GM23248 (cell line): ENCODE data around the gene IL7R. TPM values are rescaled to one million over a fixed set of nuclear protein-coding genes. Genes with fewer than 3 reads are reported as not detected.

Source experiments
- DNase-seq: peaks from one replicate; pipeline ENCODE4 v3.0.0-alpha.2; 2015
- H2AFZ ChIP-seq: fragments of 200-600 bp; sonication (generic); 2 replicates; pipeline ENCODE4 v1.6.1; 2016; ENCODE audit warnings: antibody characterized with exemption
- H3F3A ChIP-seq: fragments of 200-600 bp; sonication (generic); 2 replicates; pipeline ENCODE4 v1.6.1; 2016; ENCODE audit warnings: mild to moderate bottlenecking, antibody characterized with exemption, mixed run types; ENCODE audit not compliant: insufficient read depth
- H3K27ac ChIP-seq: fragments of 200-600 bp; sonication (generic); 2 replicates; pipeline ENCODE4 v1.5.1; 2016; ENCODE audit warnings: mild to moderate bottlenecking
- H3K27me3 ChIP-seq: fragments of 200-600 bp; sonication (generic); replicated peaks from 2 replicates; pipeline ENCODE4 v1.6.1; 2016; ENCODE audit warnings: mild to moderate bottlenecking; ENCODE audit not compliant: insufficient read depth
- H3K36me3 ChIP-seq: fragments of 200-600 bp; sonication (generic); 2 replicates; pipeline ENCODE4 v1.6.1; 2016; ENCODE audit warnings: low read depth, mild to moderate bottlenecking
- H3K4me1 ChIP-seq: fragments of 200-600 bp; sonication (generic); 2 replicates; pipeline ENCODE4 v1.6.1; 2016; ENCODE audit warnings: mild to moderate bottlenecking; ENCODE audit not compliant: insufficient read depth
- H3K4me2 ChIP-seq: fragments of 200-600 bp; sonication (generic); one replicate; pipeline ENCODE4 v1.6.1; 2016; ENCODE audit warnings: mild to moderate bottlenecking; ENCODE audit not compliant: unreplicated experiment
- H3K4me3 ChIP-seq: fragments of 200-600 bp; sonication (generic); 2 replicates; pipeline ENCODE4 v1.5.1; 2016; ENCODE audit warnings: mild to moderate bottlenecking
- H3K79me2 ChIP-seq: fragments of 200-600 bp; sonication (generic); 2 replicates; pipeline ENCODE4 v1.6.1; 2016; ENCODE audit warnings: mild to moderate bottlenecking; ENCODE audit not compliant: insufficient read depth
- H3K9ac ChIP-seq: fragments of 200-600 bp; sonication (generic); 2 replicates; pipeline ENCODE4 v1.6.1; 2016; ENCODE audit warnings: mild to moderate bottlenecking
- H3K9me2 ChIP-seq: fragments of 200-600 bp; sonication (generic); 2 replicates; pipeline ENCODE4 v1.6.1; 2016; ENCODE audit warnings: mixed run types, mild to moderate bottlenecking, moderate library complexity; ENCODE audit not compliant: insufficient read depth
- H3K9me3 ChIP-seq: fragments of 200-600 bp; sonication (generic); one replicate; pipeline ENCODE4 v1.6.1; 2017; ENCODE audit warnings: low read depth
- H4K20me1 ChIP-seq: fragments of 200-600 bp; sonication (generic); 2 replicates; pipeline ENCODE4 v1.6.0; 2016; ENCODE audit not compliant: insufficient read depth
- EZH2 ChIP-seq: fragments of 200-600 bp; sonication (generic); IDR thresholded peaks from 2 replicates; pipeline ENCODE4 v1.6.1; 2018; ENCODE audit warnings: antibody characterized with exemption, mild to moderate bottlenecking; ENCODE audit not compliant: insufficient read depth, poor library complexity, severe bottlenecking
- EZH2phosphoT487 ChIP-seq: fragments of 200-600 bp; sonication (generic); IDR thresholded peaks from 2 replicates; pipeline ENCODE4 v1.6.1; 2018; ENCODE audit warnings: antibody characterized with exemption, moderate library complexity, mild to moderate bottlenecking, low read depth; ENCODE audit not compliant: insufficient read depth
- WGBS, 2 experiments: methylation state at CpG; one replicate each; pipeline ENCODE4 v1.1.6; 2015 to 2017; ENCODE audit warnings: low lambda C conversion rate in 2 of 2, low coverage in 1 of 2; ENCODE audit errors: missing lambda C conversion rate in 2 of 2; 5-methylcytosine and 5-hydroxymethylcytosine counted together
- in situ Hi-C: fragments of 300-500 bp; cut with MboI; formaldehyde crosslinking; loops from 2 replicates; pipeline ENCODE4 v1.15.0; 2020
- polyA plus RNA-seq: library from polyadenylated mRNA; unstranded; fragments of >200 nt; fragmentation: Nextera tagmentation; extraction: Ambion mirVana; gene quantifications from 2 replicates; pipeline ENCODE4 v1.2.1, GENCODE V29; 2016
- total RNA-seq: library from RNA; depleted of rRNA; stranded (reverse); fragments of >200 nt; shearing (Covaris generic); gene quantifications from 2 replicates; pipeline ENCODE4 v1.2.3, GENCODE V29; 2014; rRNA removed

IL7R gene
- 12.6 and 16.9 TPM in 2 replicates for total RNA-seq
- polyA plus RNA-seq = 10.9 and 13.9 TPM in 2 replicates

GRCh38 chr5:35856765-35857351, at the start of gene IL7R:
TSS of gene IL7R (plus strand) at chr5:35856891. CDS start at chr5:35856978, 87 bp downstream.
- in situ Hi-C loops = no loop called here
- peak within 1 kb of the TSS; percentile 39 for H3K9ac ChIP-seq
- WGBS, 2 experiments = 0% methylated on average over 1 of the region's 1 CpG
- H3K27me3 ChIP-seq = no peaks in the 10 kb centered on the region
- H3K27ac ChIP-seq = peak within 1 kb of the TSS; percentile 54
- no peaks in the 10 kb centered on the region for H3K36me3 ChIP-seq
- no peaks in the 10 kb centered on the region for H3K79me2 ChIP-seq
- peak; percentile 46 for DNase-seq
- peak within 1 kb of the TSS; percentile 49 for H2AFZ ChIP-seq
- H3K9me2 ChIP-seq = no peaks in the 10 kb centered on the region
- peak within 1 kb of the TSS; percentile 63 for H3K4me2 ChIP-seq
- no peaks in the 10 kb centered on the region for H3K9me3 ChIP-seq
- TF ChIP-seq EZH2 (no peak), EZH2phosphoT487 (no peak)
- H3F3A ChIP-seq = peaks cover 58% of the 10 kb centered on the region
- H3K4me1 ChIP-seq = peaks cover 75% of the 10 kb centered on the region
- no peaks in the 10 kb centered on the region for H4K20me1 ChIP-seq
- H3K4me3 ChIP-seq = peak within 1 kb of the TSS; percentile 55

- Histone ChIP-seq H2AFZ (no peak overlapping the region), H3K36me3 (no peaks in the 10 kb centered on the region), H3K79me2 (no peaks in the 10 kb centered on the region), H4K20me1 (no peaks in the 10 kb centered on the region), H3K27me3 (no peaks in the 10 kb centered on the region), H3K9me3 (no peaks in the 10 kb centered on the region), H3K9me2 (no peaks in the 10 kb centered on the region), H3K4me2 (no peak overlapping the region), H3K27ac (no peak overlapping the region), H3F3A (no peaks in the 10 kb centered on the region), H3K9ac (no peak overlapping the region), H3K4me3 (no peak overlapping the region), H3K4me1 (no peaks in the 10 kb centered on the region)
- in situ Hi-C loops = no loop called here
- TF ChIP-seq EZH2phosphoT487 (no peak), EZH2 (no peak)
- no peak for DNase-seq
These were observed 46.1 kb upstream of the IL7R start for GRCh38 chr5:35810601-35811000.

GRCh38 chr5:35811108-35811741, 45.5 kb upstream of the IL7R start:
- DNase-seq = peak; percentile 13
- Histone ChIP-seq H2AFZ (no peak overlapping the region), H3K4me2 (no peak overlapping the region), H3K9me3 (no peaks in the 10 kb centered on the region), H3K4me1 (no peaks in the 10 kb centered on the region), H3K4me3 (no peak overlapping the region), H3K36me3 (no peaks in the 10 kb centered on the region), H3K79me2 (no peaks in the 10 kb centered on the region), H3F3A (no peaks in the 10 kb centered on the region), H4K20me1 (no peaks in the 10 kb centered on the region), H3K27me3 (no peaks in the 10 kb centered on the region), H3K9ac (no peak overlapping the region), H3K9me2 (no peaks in the 10 kb centered on the region), H3K27ac (no peak overlapping the region)
- TF ChIP-seq EZH2phosphoT487 = no peak
- TF ChIP-seq EZH2 = no peak
- in situ Hi-C loops = no loop called here
- 76 to 81% methylated on average over 3 of the region's 3 CpGs for WGBS, 2 experiments

- TF ChIP-seq EZH2 (no peak), EZH2phosphoT487 (no peak)
- no peaks in the 10 kb centered on the region for H3F3A ChIP-seq
- no peak overlapping the region for H3K4me2 ChIP-seq
- no peaks in the 10 kb centered on the region for H3K9me2 ChIP-seq
- H2AFZ ChIP-seq = no peak overlapping the region
- no peak overlapping the region for H3K4me3 ChIP-seq
- H3K27ac ChIP-seq = no peak overlapping the region
- no peaks in the 10 kb centered on the region for H3K4me1 ChIP-seq
- no peak for DNase-seq
- no peaks in the 10 kb centered on the region for H3K79me2 ChIP-seq
- H3K9me3 ChIP-seq = no peaks in the 10 kb centered on the region
- no peaks in the 10 kb centered on the region for H4K20me1 ChIP-seq
- 61 to 69% methylated on average over 1 of the region's 1 CpG for WGBS, 2 experiments
- no peaks in the 10 kb centered on the region for H3K36me3 ChIP-seq
- no peak overlapping the region for H3K9ac ChIP-seq
- in situ Hi-C loops = no loop called here
- H3K27me3 ChIP-seq = no peaks in the 10 kb centered on the region
These were observed 43.2 kb upstream of the IL7R start for GRCh38 chr5:35813521-35813920.
